DOHH2 (cell line): Measurements from ENCODE around the gene ATP2B2.

Experiments used
- H3F3A ChIP-seq: fragments of 200-600 bp; sonication (generic), shearing (Covaris generic); 2 replicates; pipeline ENCODE4 v1.6.0; 2016; ENCODE audit warnings: antibody characterized with exemption, mild to moderate bottlenecking; ENCODE audit not compliant: control insufficient read depth, insufficient read depth
- H3K27ac ChIP-seq: fragments of 200-600 bp; sonication (generic); 2 replicates; pipeline ENCODE4 v1.5.1; 2014; ENCODE audit warnings: low read depth, mild to moderate bottlenecking, low read length, moderate library complexity
- H3K27me3 ChIP-seq: fragments of 200-600 bp; sonication (generic); 2 replicates; pipeline ENCODE4 v1.6.1; 2014; ENCODE audit warnings: mild to moderate bottlenecking, low read length, mixed read lengths; ENCODE audit not compliant: control insufficient read depth
- H3K36me3 ChIP-seq: fragments of 200-600 bp; sonication (generic); 2 replicates; pipeline ENCODE4 v1.6.1; 2014; ENCODE audit warnings: mild to moderate bottlenecking, low read length, moderate library complexity, mixed read lengths; ENCODE audit not compliant: control insufficient read depth
- H3K4me1 ChIP-seq: fragments of 200-600 bp; sonication (generic); 2 replicates; pipeline ENCODE4 v1.6.1; 2014; ENCODE audit warnings: mild to moderate bottlenecking, low read length, mixed read lengths; ENCODE audit not compliant: control insufficient read depth
- H3K4me2 ChIP-seq: fragments of 200-600 bp; sonication (generic); 2 replicates; pipeline ENCODE4 v1.6.0; 2014; ENCODE audit warnings: mild to moderate bottlenecking, low read length, moderate library complexity
- H3K4me3 ChIP-seq: fragments of 200-600 bp; sonication (generic); 2 replicates; pipeline ENCODE4 v1.5.1; 2014; ENCODE audit warnings: mild to moderate bottlenecking, low read length, mixed read lengths
- H3K79me2 ChIP-seq: fragments of 200-600 bp; sonication (generic); 2 replicates; pipeline ENCODE4 v1.6.1; 2014; ENCODE audit warnings: mild to moderate bottlenecking, low read length, mixed read lengths; ENCODE audit not compliant: control insufficient read depth
- H3K9me2 ChIP-seq: fragments of 200-600 bp; sonication (generic); replicated peaks from 2 replicates; pipeline ENCODE4 v1.6.1; 2014; ENCODE audit warnings: mild to moderate bottlenecking, low read length, mixed read lengths; ENCODE audit not compliant: control insufficient read depth
- H3K9me3 ChIP-seq: fragments of 200-600 bp; sonication (generic); 2 replicates; pipeline ENCODE4 v1.6.1; 2014; ENCODE audit warnings: antibody characterized with exemption, low read length, mixed read lengths; ENCODE audit not compliant: control insufficient read depth, insufficient read depth
- H4K20me1 ChIP-seq: fragments of 200-600 bp; sonication (generic); 2 replicates; pipeline ENCODE4 v1.6.0; 2014; ENCODE audit warnings: low read depth, mild to moderate bottlenecking, antibody characterized with exemption, low read length, moderate library complexity; ENCODE audit not compliant: control insufficient read depth, insufficient read depth
- EZH2phosphoT487 ChIP-seq: fragments of 200-600 bp; sonication (generic); IDR thresholded peaks from 2 replicates; pipeline ENCODE4 v1.6.1; 2017; ENCODE audit warnings: borderline replicate concordance, mild to moderate bottlenecking, antibody characterized with exemption, low read length, moderate library complexity, mixed read lengths
- TF ChIP-seq, protein P1 (sequence below): fragments of 200-600 bp; sonication (generic); IDR thresholded peaks from one replicate; pipeline ENCODE4 v1.5.1; 2014; ENCODE audit warnings: antibody characterized with exemption, mild to moderate bottlenecking, low read depth, low read length; ENCODE audit not compliant: poor library complexity, severe bottlenecking

The ATP2B2 gene

DNA sequence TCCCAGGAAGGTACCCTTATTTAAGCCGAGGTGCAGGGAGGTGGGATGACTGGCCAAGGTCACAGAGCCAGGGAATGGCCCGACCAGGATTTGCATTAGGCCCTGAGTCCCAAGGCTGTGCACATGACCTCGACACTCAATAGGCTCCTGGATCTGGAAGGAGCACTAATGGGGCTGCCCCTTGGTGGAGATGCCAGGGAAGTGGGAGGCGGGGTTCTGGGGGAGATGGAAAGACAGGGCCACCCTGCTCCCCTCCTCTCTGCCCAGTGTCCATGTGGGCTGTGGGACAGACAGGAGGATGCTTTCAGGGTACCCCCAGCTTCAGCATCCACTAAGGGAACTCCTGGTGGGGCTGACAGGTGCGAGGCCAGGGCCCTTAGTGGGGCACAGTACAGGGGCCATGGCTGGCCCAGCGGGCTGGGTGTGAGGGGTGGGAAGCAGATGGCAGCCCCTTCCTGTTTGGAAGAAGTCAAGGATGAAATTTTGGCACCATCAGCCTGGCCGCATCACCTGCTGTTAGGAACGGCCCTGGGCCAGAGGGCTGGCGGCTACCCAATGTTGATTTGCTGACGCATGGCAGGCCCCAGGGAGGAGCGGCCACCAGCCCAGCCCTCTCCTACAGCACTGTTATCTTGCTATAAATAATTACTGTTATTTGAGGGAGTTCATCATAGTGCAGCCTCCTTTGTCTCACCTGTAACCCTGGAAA, 37.3 kb downstream of the ATP2B2 start:
- Histone ChIP-seq H3K4me1 (no peaks in the 10 kb centered on the region), H4K20me1 (no peaks in the 10 kb centered on the region), H3K4me3 (no peak overlapping the region), H3K4me2 (no peak overlapping the region), H3F3A (no peaks in the 10 kb centered on the region), H3K27me3 (no peaks in the 10 kb centered on the region), H3K79me2 (no peaks in the 10 kb centered on the region), H3K36me3 (no peaks in the 10 kb centered on the region), H3K9me2 (no peaks in the 10 kb centered on the region), H3K27ac (no peak overlapping the region), H3K9me3 (no peaks in the 10 kb centered on the region)
- TF ChIP-seq, protein P1, sequence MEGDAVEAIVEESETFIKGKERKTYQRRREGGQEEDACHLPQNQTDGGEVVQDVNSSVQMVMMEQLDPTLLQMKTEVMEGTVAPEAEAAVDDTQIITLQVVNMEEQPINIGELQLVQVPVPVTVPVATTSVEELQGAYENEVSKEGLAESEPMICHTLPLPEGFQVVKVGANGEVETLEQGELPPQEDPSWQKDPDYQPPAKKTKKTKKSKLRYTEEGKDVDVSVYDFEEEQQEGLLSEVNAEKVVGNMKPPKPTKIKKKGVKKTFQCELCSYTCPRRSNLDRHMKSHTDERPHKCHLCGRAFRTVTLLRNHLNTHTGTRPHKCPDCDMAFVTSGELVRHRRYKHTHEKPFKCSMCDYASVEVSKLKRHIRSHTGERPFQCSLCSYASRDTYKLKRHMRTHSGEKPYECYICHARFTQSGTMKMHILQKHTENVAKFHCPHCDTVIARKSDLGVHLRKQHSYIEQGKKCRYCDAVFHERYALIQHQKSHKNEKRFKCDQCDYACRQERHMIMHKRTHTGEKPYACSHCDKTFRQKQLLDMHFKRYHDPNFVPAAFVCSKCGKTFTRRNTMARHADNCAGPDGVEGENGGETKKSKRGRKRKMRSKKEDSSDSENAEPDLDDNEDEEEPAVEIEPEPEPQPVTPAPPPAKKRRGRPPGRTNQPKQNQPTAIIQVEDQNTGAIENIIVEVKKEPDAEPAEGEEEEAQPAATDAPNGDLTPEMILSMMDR: no peak
- TF ChIP-seq EZH2phosphoT487: no peak

- Histone ChIP-seq H3K4me1 (no peaks in the 10 kb centered on the region), H3K27me3 (no peaks in the 10 kb centered on the region)
Measured at GRCh38 chr3:10467204-10467603, 38.2 kb downstream of the ATP2B2 start.

GRCh38 chr3:10466186-10466585, 39.2 kb downstream of the ATP2B2 start:
- Histone ChIP-seq H3K9me2 (no peaks in the 10 kb centered on the region), H3K27me3 (no peaks in the 10 kb centered on the region), H3K4me1 (no peaks in the 10 kb centered on the region), H3K9me3 (no peaks in the 10 kb centered on the region), H3K27ac (no peak overlapping the region), H3K36me3 (no peaks in the 10 kb centered on the region), H3K4me2 (no peak overlapping the region), H4K20me1 (no peaks in the 10 kb centered on the region), H3F3A (no peaks in the 10 kb centered on the region), H3K4me3 (no peak overlapping the region), H3K79me2 (no peaks in the 10 kb centered on the region)
- no peak for TF ChIP-seq EZH2phosphoT487
- TF ChIP-seq, protein P1: no peak

More at GRCh38 chr3:10467204-10467603, 38.2 kb downstream of the ATP2B2 start:
- Histone ChIP-seq H3K9me2 (no peaks in the 10 kb centered on the region), H4K20me1 (no peaks in the 10 kb centered on the region), H3K4me3 (no peak overlapping the region), H3K36me3 (no peaks in the 10 kb centered on the region), H3K27ac (no peak overlapping the region), H3K9me3 (no peaks in the 10 kb centered on the region), H3F3A (no peaks in the 10 kb centered on the region), H3K79me2 (no peaks in the 10 kb centered on the region), H3K4me2 (no peak overlapping the region)
- no peak for TF ChIP-seq EZH2phosphoT487
- TF ChIP-seq, protein P1: no peak
